A549 treated with DMSO at 1 μM for 4 hours (cell line): ENCODE results near the gene TUBB8. TPM values are rescaled to one million over a fixed set of nuclear protein-coding genes. Genes with fewer than 3 reads are reported as not detected.

Experiments
- total RNA-seq: library from RNA; stranded (reverse); fragments of 200-300 nt; extraction: Qiagen RNA extraction; gene quantifications from 5 replicates; pipeline ENCODE4 v1.2.3, GENCODE V29; 2022; ENCODE audit warnings: low read depth

Gene TUBB8
- 0.11 TPM in 1 of 5 replicates, not detected in the others for total RNA-seq

GRCh38 chr10:48996-49395, at the start of gene TUBB8:
TUBB8 (minus strand) TSS chr10:49296; CDS start chr10:49238, 58 bp downstream.

Other genes with a start within 250 kb of the TUBB8 start
- 34.5 to 47.9 TPM (median 43.3 TPM) in 5 replicates for gene ZMYND11, start 86.2 kb upstream of the TUBB8 start, total RNA-seq